SK-N-MC (cell line): ENCODE results near the gene UNC13A.

ENCODE experiments used
- EZH2 ChIP-seq: fragments of 200-600 bp; sonication (generic); IDR thresholded peaks from one replicate; pipeline ENCODE4 v1.6.1; 2017; ENCODE audit warnings: antibody characterized with exemption
- FOXP2 ChIP-seq: optimal IDR thresholded peaks from 2 replicates; pipeline ENCODE3; 2011; ENCODE audit warnings: mild to moderate bottlenecking, moderate library complexity; ENCODE audit not compliant: insufficient read depth; ENCODE audit errors: extremely low read length, control extremely low read depth
- POLR2AphosphoS5 ChIP-seq: IDR thresholded peaks from 2 replicates; pipeline ENCODE4 v1.6.1; 2012; ENCODE audit warnings: mild to moderate bottlenecking, low read depth, low read length, borderline replicate concordance

DNA sequence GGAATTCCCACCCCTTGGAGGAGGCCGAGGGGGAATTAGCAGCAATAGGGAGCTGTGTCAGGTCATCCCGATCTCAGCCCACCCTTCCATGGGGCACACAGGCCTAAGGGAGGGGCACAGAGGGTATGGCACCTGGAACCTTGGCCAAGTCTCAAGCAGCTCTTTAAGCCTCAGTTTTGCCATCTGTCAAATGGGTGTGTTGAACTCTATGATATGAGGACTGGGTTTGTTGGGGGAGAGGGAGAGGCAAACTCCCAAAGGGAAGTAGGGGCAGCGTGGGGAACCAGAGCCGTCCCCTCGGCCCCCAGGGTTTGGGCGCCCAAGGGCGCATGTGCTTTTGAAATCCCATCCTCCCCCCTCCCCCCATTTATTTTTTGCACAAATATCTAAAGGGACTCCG is 83.0 kb downstream of the UNC13A start:
- no peak for TF ChIP-seq EZH2
- TF ChIP-seq POLR2AphosphoS5, result no peak
- TF ChIP-seq FOXP2, result no peak
